ENCODE results near the gene WDFY1.
A peak's percentile ranks its signal among the peaks of the same experiment; 100 is the strongest.

Gene WDFY1

GRCh38 chr2:223957092-223957851 is 12.1 kb upstream of the WDFY1 start, which contains the start of gene MRPL44:
MRPL44 (plus strand) TSS chr2:223957463; CDS start chr2:223957473, 10 bp downstream.
- DNase-seq, result peak; percentile 95

- DNase-seq, result no peak
These were observed 11.2 kb upstream of the WDFY1 start for GRCh38 chr2:223956300-223956699.

- peak; percentile 64 for DNase-seq
These were observed 9.3 kb upstream of the WDFY1 start for GRCh38 chr2:223954401-223954800.

GRCh38 chr2:223952280-223952968 is 7.3 kb upstream of the WDFY1 start:
- DNase-seq, result no peak

GRCh38 chr2:223950448-223951347 is 5.6 kb upstream of the WDFY1 start:
- no peak for DNase-seq

GRCh38 chr2:223949241-223949840 is 4.2 kb upstream of the WDFY1 start:
- no peak for DNase-seq

GRCh38 chr2:223947711-223948205 is 2.6 kb upstream of the WDFY1 start:
- no peak for DNase-seq

GRCh38 chr2:223945755-223946154 is 620 bp upstream of the WDFY1 start:
- DNase-seq, result no peak

GRCh38 chr2:223944166-223944702 is 901 bp downstream of the WDFY1 start:
- DNase-seq, result peak; percentile 48

GRCh38 chr2:223943561-223944008 is 1.6 kb downstream of the WDFY1 start:
- peak; percentile 77 for DNase-seq

- DNase-seq, result no peak
These were observed 2.0 kb downstream of the WDFY1 start for GRCh38 chr2:223943135-223943534.

- peak; percentile 90 for DNase-seq
These were observed 3.4 kb downstream of the WDFY1 start for GRCh38 chr2:223941579-223942277.

GRCh38 chr2:223939438-223939837 is 5.7 kb downstream of the WDFY1 start:
- peak; percentile 42 for DNase-seq

- no peak for DNase-seq
These were observed 7.6 kb downstream of the WDFY1 start for GRCh38 chr2:223937535-223937934.

- peak; percentile 27 for DNase-seq
These were observed 8.2 kb downstream of the WDFY1 start for GRCh38 chr2:223936862-223937326.

GRCh38 chr2:223935459-223936125 is 9.5 kb downstream of the WDFY1 start:
- no peak for DNase-seq

GRCh38 chr2:223934870-223935269 is 10.3 kb downstream of the WDFY1 start:
- DNase-seq, result no peak

GRCh38 chr2:223932816-223933800 is 12.0 kb downstream of the WDFY1 start:
- DNase-seq, result no peak
